ENCODE results near the gene PAFAH1B1.

The PAFAH1B1 gene

GRCh38 chr17:2595716-2596115 is 2.3 kb downstream of the PAFAH1B1 start:
- DNase-seq (ENCODE audit: extremely low read depth, low read depth) = no peak
- TF ChIP-seq, protein P1, sequence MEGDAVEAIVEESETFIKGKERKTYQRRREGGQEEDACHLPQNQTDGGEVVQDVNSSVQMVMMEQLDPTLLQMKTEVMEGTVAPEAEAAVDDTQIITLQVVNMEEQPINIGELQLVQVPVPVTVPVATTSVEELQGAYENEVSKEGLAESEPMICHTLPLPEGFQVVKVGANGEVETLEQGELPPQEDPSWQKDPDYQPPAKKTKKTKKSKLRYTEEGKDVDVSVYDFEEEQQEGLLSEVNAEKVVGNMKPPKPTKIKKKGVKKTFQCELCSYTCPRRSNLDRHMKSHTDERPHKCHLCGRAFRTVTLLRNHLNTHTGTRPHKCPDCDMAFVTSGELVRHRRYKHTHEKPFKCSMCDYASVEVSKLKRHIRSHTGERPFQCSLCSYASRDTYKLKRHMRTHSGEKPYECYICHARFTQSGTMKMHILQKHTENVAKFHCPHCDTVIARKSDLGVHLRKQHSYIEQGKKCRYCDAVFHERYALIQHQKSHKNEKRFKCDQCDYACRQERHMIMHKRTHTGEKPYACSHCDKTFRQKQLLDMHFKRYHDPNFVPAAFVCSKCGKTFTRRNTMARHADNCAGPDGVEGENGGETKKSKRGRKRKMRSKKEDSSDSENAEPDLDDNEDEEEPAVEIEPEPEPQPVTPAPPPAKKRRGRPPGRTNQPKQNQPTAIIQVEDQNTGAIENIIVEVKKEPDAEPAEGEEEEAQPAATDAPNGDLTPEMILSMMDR (IDR thresholded peaks at IDR 0.05; ENCODE audit: low read depth, low read length) = no peak

- DNase-seq (ENCODE audit: extremely low read depth, low read depth) = no peak
Measured at GRCh38 chr17:2598166-2598565, 4.7 kb downstream of the PAFAH1B1 start.

GRCh38 chr17:2602597-2603017 is 9.2 kb downstream of the PAFAH1B1 start:
- TF ChIP-seq, protein P1 (IDR thresholded peaks at IDR 0.05; ENCODE audit: low read depth, low read length) = no peak
- no peak for DNase-seq (ENCODE audit: extremely low read depth, low read depth)

More at GRCh38 chr17:2598166-2598565, 4.7 kb downstream of the PAFAH1B1 start:
- TF ChIP-seq, protein P1 (IDR thresholded peaks at IDR 0.05; ENCODE audit: low read depth, low read length) = no peak

- TF ChIP-seq, protein P1 (IDR thresholded peaks at IDR 0.05; ENCODE audit: low read depth, low read length) = no peak
- DNase-seq (ENCODE audit: extremely low read depth, low read depth) = no peak
Measured at GRCh38 chr17:2608350-2608913, 15.0 kb downstream of the PAFAH1B1 start.

DNA sequence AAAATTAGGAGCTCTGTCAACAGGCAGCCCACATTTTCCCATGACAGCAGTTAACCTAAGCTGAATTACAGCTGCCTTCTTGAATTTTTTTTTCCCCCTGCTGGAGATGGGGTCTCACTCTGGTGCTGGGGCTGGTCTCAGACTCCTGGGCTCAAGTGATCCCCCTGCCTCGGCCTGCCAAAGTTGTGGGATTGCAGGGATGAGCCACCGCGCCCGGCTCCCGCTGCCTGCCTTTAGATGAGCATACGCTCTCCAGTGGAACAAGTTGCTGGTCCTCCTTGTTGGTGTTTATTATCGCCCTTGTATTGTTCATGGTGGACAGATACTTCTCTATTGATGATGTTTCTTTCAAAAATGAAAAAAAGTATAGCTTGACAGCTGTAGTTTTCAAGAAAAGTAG is 15.6 kb downstream of the PAFAH1B1 start:
- TF ChIP-seq, protein P1 (IDR thresholded peaks at IDR 0.05; ENCODE audit: low read depth, low read length) = no peak
- DNase-seq (ENCODE audit: extremely low read depth, low read depth) = no peak

- TF ChIP-seq, protein P1 (IDR thresholded peaks at IDR 0.05; ENCODE audit: low read depth, low read length) = no peak
- no peak for DNase-seq (ENCODE audit: extremely low read depth, low read depth)
Measured at GRCh38 chr17:2610195-2611175, 17.0 kb downstream of the PAFAH1B1 start.

DNA sequence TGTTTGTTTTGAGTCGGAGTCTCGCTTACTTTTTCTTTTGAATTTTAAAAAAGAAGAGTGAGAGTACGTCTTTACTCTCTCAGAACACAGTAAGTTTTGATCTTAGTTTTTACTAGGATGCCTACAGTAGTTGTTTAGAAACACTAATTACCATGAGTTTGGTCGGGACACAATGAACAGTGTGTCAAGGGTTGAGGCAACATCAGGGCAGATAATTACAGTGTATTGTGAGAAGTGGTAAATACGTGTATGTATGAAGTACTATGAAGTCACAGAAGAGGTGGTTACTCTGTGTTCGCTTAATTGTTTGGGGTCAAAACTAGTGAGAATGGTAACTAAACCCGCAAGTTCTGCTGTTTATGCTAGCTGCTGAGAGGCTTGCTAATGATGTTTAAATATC is 18.2 kb downstream of the PAFAH1B1 start:
- no peak for DNase-seq (ENCODE audit: extremely low read depth, low read depth)
- TF ChIP-seq, protein P1 (IDR thresholded peaks at IDR 0.05; ENCODE audit: low read depth, low read length) = no peak
